ENCODE results near the gene NFX1.
"Not testable (repeated sequence)": the region's sequence is repeated elsewhere in the genome, so short reads cannot be mapped to it uniquely, and the experiment has no call there.

The NFX1 gene

GRCh38 chr9:33366979-33367480 is 76.7 kb downstream of the NFX1 start:
- no peak for DNase-seq

- no peak for DNase-seq
These were observed 82.6 kb downstream of the NFX1 start for GRCh38 chr9:33372900-33373299.

GRCh38 chr9:33374190-33374589 is 83.9 kb downstream of the NFX1 start:
- no peak for DNase-seq

DNA sequence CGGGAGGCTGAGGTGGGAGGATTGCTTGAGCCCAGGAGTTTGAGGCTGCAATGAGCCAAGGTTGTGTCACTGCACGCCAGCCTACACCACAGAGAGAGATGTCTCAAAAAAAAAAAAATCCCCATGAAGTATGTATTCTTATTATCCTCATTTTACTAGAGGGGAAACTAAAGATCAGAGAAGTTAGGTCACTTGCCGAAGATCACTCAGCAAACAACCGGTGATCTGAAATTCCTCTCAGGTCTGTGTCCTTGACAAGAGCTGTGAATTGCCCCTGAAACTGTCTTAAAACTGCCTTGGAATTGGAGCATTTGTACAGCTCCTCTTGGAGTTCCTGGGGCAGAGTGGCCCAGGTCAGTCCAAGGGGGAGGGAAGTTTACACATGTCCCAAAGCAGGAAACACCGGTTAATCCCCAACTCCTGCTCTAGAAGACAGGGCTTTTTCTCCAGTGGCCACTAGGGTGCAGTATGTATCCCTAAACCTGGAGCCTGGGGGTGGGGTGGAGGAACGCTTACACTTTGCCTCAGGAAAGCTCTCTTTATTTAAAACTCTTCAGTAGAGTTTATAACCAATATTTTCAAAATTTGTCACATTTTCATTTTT is 84.4 kb downstream of the NFX1 start:
- DNase-seq, result peak; percentile 89

GRCh38 chr9:33375238-33375840 is 85.0 kb downstream of the NFX1 start:
- DNase-seq, result no peak

DNA sequence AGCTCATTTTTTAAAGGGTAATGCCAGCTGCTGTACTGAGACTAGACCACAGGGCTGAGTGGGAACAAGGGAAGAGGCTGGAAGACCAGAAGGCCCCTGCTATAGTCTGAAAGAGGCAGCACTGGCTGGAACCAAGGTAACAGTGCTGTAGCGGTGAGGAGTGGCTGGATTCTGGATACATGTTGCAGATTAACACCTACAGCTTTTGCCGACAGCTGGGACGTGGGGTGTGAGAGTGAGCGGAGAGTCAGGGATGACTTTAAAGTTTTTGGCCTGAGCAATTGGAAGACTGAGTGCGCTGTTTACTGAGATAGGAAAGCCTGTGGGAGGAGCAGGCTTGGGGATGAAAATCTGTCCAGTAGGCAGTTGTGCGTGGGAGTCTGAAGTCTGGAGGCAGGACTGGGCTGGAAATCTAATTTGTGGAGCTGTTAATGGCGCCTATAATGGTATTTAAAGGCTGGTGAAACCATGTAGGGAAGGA is 85.6 kb downstream of the NFX1 start:
- no peak for DNase-seq

DNA sequence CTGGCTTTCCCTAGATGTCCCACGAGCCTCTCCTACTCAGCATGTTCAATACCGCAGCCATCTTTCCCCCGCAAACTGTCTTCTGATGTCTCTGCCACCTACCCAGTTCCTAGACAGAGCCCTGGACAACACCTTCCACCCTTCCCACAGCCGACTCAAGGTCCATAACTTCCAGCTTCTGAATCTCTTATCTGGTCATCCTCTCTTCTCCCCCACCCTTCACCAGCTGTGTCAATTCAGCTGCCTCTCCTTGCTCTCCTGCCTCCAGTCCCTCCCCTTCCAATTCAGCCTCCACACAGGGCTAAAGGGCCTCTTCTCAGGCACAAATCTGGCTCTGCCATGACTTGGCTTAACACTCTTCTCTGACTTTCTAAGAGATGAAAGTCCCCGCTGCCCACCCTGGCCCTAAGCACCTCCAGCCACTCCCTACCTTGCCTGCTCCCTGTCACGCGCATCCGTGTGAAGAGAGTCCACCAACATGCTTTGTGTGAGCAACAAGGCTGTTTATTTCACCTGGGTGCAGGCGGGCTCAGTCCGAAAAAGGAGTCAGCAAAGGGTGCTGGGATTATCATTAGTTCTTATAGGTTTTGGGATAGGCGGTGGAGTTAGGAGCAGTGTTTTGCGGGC is 86.9 kb downstream of the NFX1 start:
- no peak for DNase-seq

GRCh38 chr9:33378121-33378795 is 87.9 kb downstream of the NFX1 start:
- DNase-seq, result no peak

- DNase-seq, result no peak
These were observed 89.5 kb downstream of the NFX1 start for GRCh38 chr9:33379666-33380389.

DNA sequence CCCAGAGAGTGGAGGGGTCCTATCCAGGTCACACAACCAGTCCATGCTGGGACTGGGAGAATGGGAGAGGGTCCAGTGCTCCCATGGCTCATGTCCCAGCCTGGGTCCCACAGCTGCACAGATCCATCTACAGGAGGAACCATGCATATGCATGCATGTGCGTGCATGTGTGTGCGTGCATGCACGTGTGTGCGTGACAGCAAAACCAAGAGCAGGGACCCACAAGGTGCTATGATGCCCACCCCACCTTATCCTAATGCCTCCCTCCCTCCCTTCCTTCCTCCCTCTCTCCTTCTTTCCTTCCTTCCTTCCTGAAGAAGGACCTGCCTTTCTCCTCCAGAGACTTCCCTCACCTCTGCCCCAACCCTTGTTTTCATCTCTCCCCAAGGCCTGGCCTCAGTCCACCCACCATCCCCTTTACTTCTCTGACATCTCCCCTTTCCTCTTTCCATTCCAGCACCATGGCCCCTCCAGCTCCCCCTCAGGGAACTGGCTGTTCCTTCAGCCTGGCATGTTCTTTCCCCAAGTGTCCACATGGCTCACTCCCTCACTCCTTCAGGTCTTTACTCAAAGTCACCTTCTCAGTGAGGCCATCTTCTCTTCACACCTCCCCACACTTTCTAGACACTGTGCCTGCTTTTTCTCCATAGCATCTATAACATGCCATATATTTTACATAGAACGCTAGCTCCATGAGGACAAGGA is 90.2 kb downstream of the NFX1 start:
- no peak for DNase-seq

DNA sequence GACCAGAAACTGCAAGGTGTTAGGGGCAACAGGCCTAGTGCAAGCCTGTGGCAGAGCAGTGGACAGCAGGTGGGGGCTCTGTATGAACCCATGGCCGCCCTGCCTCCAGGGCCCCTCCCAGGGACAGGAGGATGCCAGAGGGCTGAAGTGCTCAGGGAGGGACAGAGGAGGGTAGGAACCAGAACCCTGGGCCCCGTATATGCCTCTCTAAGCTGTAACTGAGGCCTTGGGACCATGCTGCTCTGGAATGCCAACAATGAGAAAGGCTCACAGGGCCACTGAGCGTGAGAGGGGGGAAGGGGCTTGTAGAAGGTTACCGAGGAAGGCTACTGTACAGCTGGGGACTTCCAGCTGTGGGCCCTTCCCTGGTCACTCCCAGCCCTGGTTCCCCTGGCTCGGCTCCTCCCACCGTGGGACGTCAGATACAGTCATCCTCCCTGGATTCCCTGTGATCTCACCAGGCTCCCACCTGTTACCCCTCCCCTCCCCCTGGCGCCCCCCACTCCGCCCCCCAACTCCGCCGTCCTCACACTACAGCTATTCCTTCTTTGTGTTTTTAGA is 91.0 kb downstream of the NFX1 start:
- peak; percentile 80 for DNase-seq

DNA sequence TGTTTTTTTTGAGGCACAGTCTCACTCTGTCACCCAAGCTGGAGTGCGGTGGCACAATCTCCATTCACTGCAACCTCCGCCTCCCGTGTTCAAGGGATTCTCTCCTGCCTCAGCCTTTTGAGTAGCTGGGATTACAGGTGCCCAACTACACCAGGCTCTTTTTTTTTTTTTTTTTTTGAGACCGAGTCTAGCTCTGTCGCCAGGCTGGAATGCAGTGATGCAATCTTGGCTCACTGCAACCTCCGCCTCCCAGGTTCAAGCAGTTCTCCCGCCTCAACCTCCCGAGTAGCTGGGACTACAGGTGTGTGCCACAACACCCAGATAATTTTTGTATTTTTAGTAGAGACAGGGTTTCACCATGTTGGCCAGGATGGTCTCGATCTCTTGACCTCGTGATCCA is 92.1 kb downstream of the NFX1 start:
- DNase-seq, result not testable (repeated sequence)

DNA sequence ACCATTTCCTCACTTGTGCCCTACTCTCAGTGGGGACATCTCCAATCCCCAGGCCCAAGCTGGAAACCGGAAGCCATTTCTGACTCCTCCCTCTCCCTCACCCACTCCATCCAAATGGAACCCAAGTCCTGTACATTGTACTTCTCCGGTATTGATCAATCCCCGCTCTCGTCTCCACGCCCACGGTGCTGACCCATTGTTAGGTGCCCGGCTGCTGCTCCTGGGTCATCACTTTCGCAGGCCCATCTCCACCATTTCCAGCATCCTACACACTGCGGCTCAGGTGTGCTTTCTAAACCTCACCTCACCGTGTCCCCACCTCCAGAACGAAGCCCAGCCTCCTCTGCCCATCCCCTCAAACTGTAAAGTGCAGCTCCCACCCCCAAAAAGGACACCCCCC is 93.1 kb downstream of the NFX1 start:
- DNase-seq, result not testable (repeated sequence)

DNA sequence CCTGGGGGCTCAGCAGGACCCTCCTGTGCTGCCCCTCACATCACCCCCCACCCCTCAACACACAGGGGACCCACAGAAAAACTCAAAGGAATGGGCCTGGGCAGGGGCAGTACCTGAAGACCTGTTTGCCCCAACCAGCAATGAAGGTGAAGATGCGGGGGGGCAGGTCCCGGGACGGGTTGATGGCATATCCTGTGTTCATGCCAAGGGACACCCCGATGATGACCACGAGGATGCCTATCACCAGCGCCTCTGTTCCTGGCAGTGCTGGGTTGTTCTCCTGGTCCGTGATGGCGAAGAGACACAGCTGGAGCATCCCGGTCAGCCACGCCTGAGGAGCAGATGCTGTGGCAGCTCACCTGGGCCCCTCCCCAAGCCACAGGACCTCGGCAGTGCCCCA is 95.2 kb downstream of the NFX1 start:
- DNase-seq, result not testable (repeated sequence)

DNA sequence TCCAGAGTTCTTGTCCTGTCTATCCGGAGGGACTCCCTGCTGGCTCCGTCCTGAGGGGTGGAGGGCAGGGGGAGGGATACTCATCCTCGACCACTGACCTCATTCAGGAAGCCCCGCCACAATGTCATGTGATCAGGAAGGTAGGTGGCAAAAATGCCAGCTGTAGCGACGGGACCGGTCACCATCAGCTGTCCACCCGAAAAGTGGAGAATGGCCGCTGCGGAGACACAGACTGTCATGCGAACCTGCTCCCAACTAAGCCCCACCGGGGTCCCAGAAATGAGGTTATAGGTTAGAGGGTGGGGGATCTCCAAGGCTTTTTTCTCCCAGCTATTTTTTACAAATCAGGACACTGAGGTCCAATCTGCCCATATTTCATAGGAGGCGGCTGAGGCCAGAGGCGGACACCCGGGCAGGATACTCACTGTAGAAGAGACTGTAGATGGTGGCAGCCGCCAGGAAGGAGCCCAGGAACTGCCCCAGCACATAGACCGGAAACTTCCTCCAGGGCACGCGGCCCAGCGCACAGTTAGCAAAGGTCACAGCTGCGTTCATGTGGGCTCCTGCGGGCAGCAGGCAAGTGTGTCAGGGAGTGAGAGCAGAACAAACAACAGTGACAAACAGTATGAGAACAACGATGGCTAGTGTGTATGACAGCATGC is 95.8 kb downstream of the NFX1 start:
- DNase-seq, result not testable (repeated sequence)

- DNase-seq, result not testable (repeated sequence)
These were observed 96.3 kb downstream of the NFX1 start for GRCh38 chr9:33386641-33386996.

- not testable (repeated sequence) for DNase-seq
These were observed 96.7 kb downstream of the NFX1 start for GRCh38 chr9:33386998-33387397.

DNA sequence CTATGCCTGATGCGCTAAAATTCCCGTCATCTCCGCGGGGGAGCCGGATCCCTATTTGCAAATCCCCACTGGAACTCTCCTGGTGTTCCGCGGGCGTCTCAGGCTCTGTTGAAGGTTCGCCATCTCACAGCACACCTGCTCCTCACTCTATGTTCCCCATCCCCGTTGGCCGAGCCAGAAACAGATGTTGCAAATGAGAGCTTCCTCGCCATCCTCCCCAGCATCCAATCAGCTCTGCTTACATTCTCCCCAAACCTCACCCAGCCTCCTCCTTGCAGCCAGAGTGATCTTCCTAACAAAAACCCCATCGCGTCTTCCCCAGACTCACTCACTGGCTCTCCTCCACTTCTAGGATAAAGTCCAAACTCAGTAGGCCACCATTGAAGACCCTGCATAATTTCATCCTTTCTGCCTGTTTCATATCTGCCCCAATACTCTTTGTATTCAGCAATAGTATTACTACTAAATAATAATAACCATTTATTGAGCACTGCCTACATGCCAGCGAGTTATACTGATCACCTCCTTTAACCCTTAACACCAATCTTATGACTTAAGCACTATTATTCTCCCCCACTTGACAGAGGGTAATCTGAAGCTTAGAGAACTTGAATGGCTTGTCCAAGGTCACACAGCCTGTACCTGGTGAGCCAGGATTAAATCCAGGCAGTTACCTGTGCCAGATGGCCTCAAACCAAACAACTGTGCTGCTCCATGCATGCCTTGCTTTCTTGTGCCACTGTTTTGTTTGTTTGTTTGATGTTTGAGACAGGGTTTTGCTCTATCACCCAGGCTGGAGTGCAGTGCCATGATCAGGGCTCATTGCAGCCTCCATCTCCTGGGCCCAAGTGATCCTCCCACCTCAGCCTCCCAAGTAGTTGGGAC is 98.0 kb downstream of the NFX1 start:
- DNase-seq, result no peak

GRCh38 chr9:33391111-33391771 is 100.9 kb downstream of the NFX1 start:
- DNase-seq, result peak; percentile 78

GRCh38 chr9:33392591-33393021 is 102.3 kb downstream of the NFX1 start:
- DNase-seq, result not testable (repeated sequence)

All from islet precursor cell (in vitro differentiated cells).